ENCODE measurements around the gene ARHGAP31.

The ARHGAP31 gene

GRCh38 chr3:119276680-119277079 is 17.5 kb upstream of the ARHGAP31 start:
- Histone ChIP-seq H3K4me3 (no peak overlapping the region), H3K27me3 (no peaks in the 10 kb centered on the region), H3K27ac (no peak overlapping the region), H3K4me2 (no peak overlapping the region), H3K36me3 (no peaks in the 10 kb centered on the region), H3K9me3 (peaks cover 6% of the 10 kb centered on the region; the same call in 1 of the 2 replicates), H3K4me1 (0 out of 2 replicates have a peak, but pooled peaks cover 5% of the 10 kb centered on the region), H4K20me1 (no peaks in the 10 kb centered on the region), H3K9ac (no peak overlapping the region)
- TF ChIP-seq Cebpa-rat (IDR thresholded peaks at IDR 0.05) = no peak

GRCh38 chr3:119279101-119279554 is 15.1 kb upstream of the ARHGAP31 start:
- H3K27me3 ChIP-seq = no peaks in the 10 kb centered on the region

GRCh38 chr3:119279584-119280243 is 14.5 kb upstream of the ARHGAP31 start:
- H3K9ac ChIP-seq = no peak overlapping the region
- no peaks in the 10 kb centered on the region for H3K36me3 ChIP-seq
- no peaks in the 10 kb centered on the region for H4K20me1 ChIP-seq
- no peak overlapping the region for H3K4me3 ChIP-seq
- H3K9me3 ChIP-seq = peaks cover 27% of the 10 kb centered on the region
- no peak for TF ChIP-seq Cebpa-rat (IDR thresholded peaks at IDR 0.05)
- no peaks in the 10 kb centered on the region for H3K27me3 ChIP-seq
- H3K4me2 ChIP-seq = no peak overlapping the region
- 0 out of 2 replicates have a peak, but pooled peaks cover 5% of the 10 kb centered on the region for H3K4me1 ChIP-seq
- no peak overlapping the region for H3K27ac ChIP-seq

More at GRCh38 chr3:119279101-119279554, 15.1 kb upstream of the ARHGAP31 start:
- Histone ChIP-seq H3K9ac (no peak overlapping the region), H3K4me2 (no peak overlapping the region), H3K9me3 (peaks cover 27% of the 10 kb centered on the region), H3K4me3 (no peak overlapping the region), H4K20me1 (no peaks in the 10 kb centered on the region), H3K27ac (no peak overlapping the region), H3K4me1 (0 out of 2 replicates have a peak, but pooled peaks cover 5% of the 10 kb centered on the region), H3K36me3 (no peaks in the 10 kb centered on the region)
- no peak for TF ChIP-seq Cebpa-rat (IDR thresholded peaks at IDR 0.05)

- Histone ChIP-seq H3K9ac (no peak overlapping the region), H3K4me2 (no peak overlapping the region), H3K9me3 (peaks cover 34% of the 10 kb centered on the region), H3K4me1 (peaks cover 16% of the 10 kb centered on the region), H3K36me3 (no peaks in the 10 kb centered on the region), H3K27me3 (no peaks in the 10 kb centered on the region), H3K27ac (no peak overlapping the region), H3K4me3 (no peak overlapping the region), H4K20me1 (no peaks in the 10 kb centered on the region)
- no peak for TF ChIP-seq Cebpa-rat (IDR thresholded peaks at IDR 0.05)
Measured at GRCh38 chr3:119288669-119289403, 5.3 kb upstream of the ARHGAP31 start.

GRCh38 chr3:119289404-119289770 is 4.8 kb upstream of the ARHGAP31 start:
- peaks cover 3% of the 10 kb centered on the region; the same call in 1 of the 2 replicates for H3K27me3 ChIP-seq
- no peaks in the 10 kb centered on the region for H3K36me3 ChIP-seq
- H3K4me1 ChIP-seq = peaks cover 16% of the 10 kb centered on the region
- no peak overlapping the region for H3K4me2 ChIP-seq
- H3K4me3 ChIP-seq = no peak overlapping the region
- H3K27ac ChIP-seq = no peak overlapping the region
- H3K9ac ChIP-seq = no peak overlapping the region
- H4K20me1 ChIP-seq = no peaks in the 10 kb centered on the region
- peaks cover 34% of the 10 kb centered on the region for H3K9me3 ChIP-seq
- no peak for TF ChIP-seq Cebpa-rat (IDR thresholded peaks at IDR 0.05)

GRCh38 chr3:119290613-119291012 is 3.6 kb upstream of the ARHGAP31 start:
- Histone ChIP-seq H3K4me1 (peaks cover 22% of the 10 kb centered on the region), H3K27me3 (peaks cover 11% of the 10 kb centered on the region), H3K36me3 (no peaks in the 10 kb centered on the region), H3K4me3 (no peak overlapping the region), H3K9ac (no peak overlapping the region), H3K27ac (no peak overlapping the region), H3K9me3 (peaks cover 34% of the 10 kb centered on the region), H4K20me1 (no peaks in the 10 kb centered on the region), H3K4me2 (no peak overlapping the region)
- TF ChIP-seq Cebpa-rat (IDR thresholded peaks at IDR 0.05) = no peak

- H3K36me3 ChIP-seq = no peaks in the 10 kb centered on the region
- H3K4me1 ChIP-seq = peaks cover 22% of the 10 kb centered on the region
- no peak overlapping the region for H3K9ac ChIP-seq
- no peaks in the 10 kb centered on the region for H4K20me1 ChIP-seq
- no peak overlapping the region for H3K4me2 ChIP-seq
- H3K4me3 ChIP-seq = no peak overlapping the region
- H3K9me3 ChIP-seq = peaks cover 34% of the 10 kb centered on the region
- H3K27ac ChIP-seq = no peak overlapping the region
- H3K27me3 ChIP-seq = peaks cover 11% of the 10 kb centered on the region
- TF ChIP-seq Cebpa-rat (IDR thresholded peaks at IDR 0.05) = no peak
Measured at GRCh38 chr3:119291062-119291700, 3.0 kb upstream of the ARHGAP31 start.

GRCh38 chr3:119292666-119293065 is 1.5 kb upstream of the ARHGAP31 start:
- no peak overlapping the region for H3K4me3 ChIP-seq
- no peak overlapping the region for H3K27ac ChIP-seq
- peaks cover 31% of the 10 kb centered on the region for H3K4me1 ChIP-seq

GRCh38 chr3:119293105-119293870 is 895 bp upstream of the ARHGAP31 start:
- TF ChIP-seq Cebpa-rat (IDR thresholded peaks at IDR 0.05) = no peak
- Histone ChIP-seq H3K4me3 (peak overlapping the region; percentile 70), H3K9ac (peak overlapping the region; percentile 67), H3K27me3 (peaks cover 11% of the 10 kb centered on the region), H3K9me3 (peaks cover 13% of the 10 kb centered on the region), H3K27ac (no peak overlapping the region), H4K20me1 (no peaks in the 10 kb centered on the region), H3K4me2 (peak overlapping the region; percentile 99), H3K4me1 (peaks cover 37% of the 10 kb centered on the region), H3K36me3 (no peaks in the 10 kb centered on the region)

More at GRCh38 chr3:119292666-119293065, 1.5 kb upstream of the ARHGAP31 start:
- Histone ChIP-seq H3K4me2 (peak overlapping the region; percentile 99), H3K9ac (no peak overlapping the region), H4K20me1 (no peaks in the 10 kb centered on the region), H3K36me3 (no peaks in the 10 kb centered on the region), H3K27me3 (peaks cover 11% of the 10 kb centered on the region), H3K9me3 (peaks cover 20% of the 10 kb centered on the region)
- TF ChIP-seq Cebpa-rat (IDR thresholded peaks at IDR 0.05) = no peak
